Thoracic aorta (tissue), 2 donors: ENCODE data around the gene NCAPG2. TPM values are rescaled to one million over a fixed set of nuclear protein-coding genes. Genes with fewer than 3 reads are reported as not detected.

Source experiments
- ATAC-seq: fragments of 150-250 bp; one replicate; pipeline ENCODE4 v1.8.0; 2017; ENCODE audit warnings: low read depth; ENCODE audit not compliant: insufficient number of reproducible peaks, low FRiP score
- DNase-seq: peaks from one replicate; pipeline ENCODE4 v3.0.0-alpha.2; 2020; ENCODE audit warnings: low spot score
- H3K27ac ChIP-seq, 2 donors: fragments of 200-600 bp; sonication (generic); 1 replicate in 1 of 2; 2 replicates in 1 of 2; pipeline ENCODE4 v1.5.1; 2016; ENCODE audit warnings: mild to moderate bottlenecking in 2 of 2, moderate library complexity in 2 of 2
- H3K27me3 ChIP-seq: fragments of 200-600 bp; sonication (generic); replicated peaks from 2 replicates; pipeline ENCODE4 v1.6.0; 2016; ENCODE audit warnings: mild to moderate bottlenecking; ENCODE audit not compliant: insufficient read depth
- H3K36me3 ChIP-seq: fragments of 200-600 bp; sonication (generic); one replicate; pipeline ENCODE4 v1.5.1; 2016
- H3K4me1 ChIP-seq, 2 donors: fragments of 200-600 bp; sonication (generic); 1 replicate in 1 of 2; 2 replicates in 1 of 2; pipeline versions ENCODE4 v1.5.1 to v1.6.0; 2016; ENCODE audit warnings: low read depth in 2 of 2, mild to moderate bottlenecking in 1 of 2; ENCODE audit not compliant: control insufficient read depth in 1 of 2
- H3K4me3 ChIP-seq: fragments of 200-600 bp; sonication (generic); 2 replicates; pipeline ENCODE4 v1.5.1; 2016; ENCODE audit warnings: mild to moderate bottlenecking
- H3K9me3 ChIP-seq: fragments of 200-600 bp; sonication (generic); 2 replicates; pipeline ENCODE4 v1.5.1; 2016
- CTCF ChIP-seq: fragments of 200-600 bp; sonication (generic); IDR thresholded peaks from one replicate; pipeline ENCODE4 v1.5.1; 2019; ENCODE audit warnings: antibody characterized with exemption
- total RNA-seq, 2 donors: library from RNA; depleted of rRNA; stranded (reverse); fragments of >200 nt; gene quantifications; one replicate each; pipeline versions ENCODE4 v1.1.0 to v1.2.3, GENCODE V29; 2016

The NCAPG2 gene
- total RNA-seq, 2 donors from 2014 or later = 4.1 to 8.4 TPM

- H3K27me3 ChIP-seq = no peaks in the 10 kb centered on the region
- no peak overlapping the region for H3K4me3 ChIP-seq
- H3K36me3 ChIP-seq = peaks cover 36% of the 10 kb centered on the region
- no peak for DNase-seq
- no peak overlapping the region for H3K27ac ChIP-seq
- ATAC-seq = no peak
- TF ChIP-seq CTCF = no peak
- no peaks in the 10 kb centered on the region for H3K9me3 ChIP-seq
- H3K4me1 ChIP-seq = no peaks in the 10 kb centered on the region
These were observed 26.1 kb upstream of the NCAPG2 start for GRCh38 chr7:158730383-158731346.

- no peaks in the 10 kb centered on the region for H3K4me1 ChIP-seq
- no peak for DNase-seq
- no peaks in the 10 kb centered on the region for H3K27me3 ChIP-seq
- H3K4me3 ChIP-seq = no peak overlapping the region
- no peaks in the 10 kb centered on the region for H3K9me3 ChIP-seq
- peaks cover 28% of the 10 kb centered on the region for H3K36me3 ChIP-seq
- TF ChIP-seq CTCF = no peak
- H3K27ac ChIP-seq = no peak overlapping the region
- no peak for ATAC-seq
These were observed 25.2 kb upstream of the NCAPG2 start for GRCh38 chr7:158729646-158730382.

- H3K4me3 ChIP-seq = no peak overlapping the region
- peaks cover 20% of the 10 kb centered on the region for H3K36me3 ChIP-seq
- H3K27ac ChIP-seq = no peak overlapping the region
- H3K9me3 ChIP-seq = no peaks in the 10 kb centered on the region
- no peaks in the 10 kb centered on the region for H3K27me3 ChIP-seq
- ATAC-seq (no peak), DNase-seq (no peak)
- no peak for TF ChIP-seq CTCF
- no peaks in the 10 kb centered on the region for H3K4me1 ChIP-seq
These were observed 24.5 kb upstream of the NCAPG2 start for GRCh38 chr7:158728911-158729645.

- no peak for TF ChIP-seq CTCF
- peaks cover 12% of the 10 kb centered on the region for H3K36me3 ChIP-seq
- DNase-seq (no peak), ATAC-seq (no peak)
- H3K9me3 ChIP-seq = no peaks in the 10 kb centered on the region
- no peak overlapping the region for H3K4me3 ChIP-seq
- H3K4me1 ChIP-seq = no peaks in the 10 kb centered on the region
- H3K27ac ChIP-seq = no peak overlapping the region
- no peaks in the 10 kb centered on the region for H3K27me3 ChIP-seq
These were observed 23.1 kb upstream of the NCAPG2 start for GRCh38 chr7:158727690-158728089.
